Measurements from ENCODE around the gene PTRHD1.

PTRHD1 gene

GRCh38 chr2:24792874-24793760, at the start of gene PTRHD1, which contains the start of gene CENPO:
PTRHD1 (minus strand) TSS chr2:24793391; CDS start chr2:24793377, 14 bp downstream.
CENPO (plus strand) TSS chr2:24793425; CDS start chr2:24793920, 495 bp downstream.
- DNase-seq (ENCODE audit: low read depth, low spot score) = peak; percentile 99

GRCh38 chr2:24842081-24843050, 49.2 kb upstream of the PTRHD1 start:
- DNase-seq (ENCODE audit: low read depth, low spot score) = no peak

GRCh38 chr2:24840962-24841945, 48.1 kb upstream of the PTRHD1 start:
- DNase-seq (ENCODE audit: low read depth, low spot score) = no peak

- no peak for DNase-seq (ENCODE audit: low read depth, low spot score)
Observed at GRCh38 chr2:24840164-24840869, 47.1 kb upstream of the PTRHD1 start.

- no peak for DNase-seq (ENCODE audit: low read depth, low spot score)
Observed at GRCh38 chr2:24839729-24840128, 46.5 kb upstream of the PTRHD1 start.

- DNase-seq (ENCODE audit: low read depth, low spot score) = no peak
Observed at GRCh38 chr2:24838541-24838940, 45.4 kb upstream of the PTRHD1 start.

GRCh38 chr2:24837996-24838513, 44.9 kb upstream of the PTRHD1 start:
- no peak for DNase-seq (ENCODE audit: low read depth, low spot score)

GRCh38 chr2:24836706-24837105, 43.5 kb upstream of the PTRHD1 start:
- DNase-seq (ENCODE audit: low read depth, low spot score) = no peak

- DNase-seq (ENCODE audit: low read depth, low spot score) = no peak
Observed at GRCh38 chr2:24836206-24836605, 43.0 kb upstream of the PTRHD1 start.

GRCh38 chr2:24835411-24835810, 42.2 kb upstream of the PTRHD1 start:
- peak; percentile 38 for DNase-seq (ENCODE audit: low read depth, low spot score)

- no peak for DNase-seq (ENCODE audit: low read depth, low spot score)
Observed at GRCh38 chr2:24834733-24835395, 41.7 kb upstream of the PTRHD1 start.

- no peak for DNase-seq (ENCODE audit: low read depth, low spot score)
Observed at GRCh38 chr2:24833821-24834732, 40.9 kb upstream of the PTRHD1 start.

GRCh38 chr2:24832931-24833701, 39.9 kb upstream of the PTRHD1 start:
- DNase-seq (ENCODE audit: low read depth, low spot score) = peak; percentile 15

- DNase-seq (ENCODE audit: low read depth, low spot score) = no peak
Observed at GRCh38 chr2:24832521-24832920, 39.3 kb upstream of the PTRHD1 start.

GRCh38 chr2:24832073-24832461, 38.9 kb upstream of the PTRHD1 start:
- DNase-seq (ENCODE audit: low read depth, low spot score) = peak; percentile 62

- no peak for DNase-seq (ENCODE audit: low read depth, low spot score)
Observed at GRCh38 chr2:24831221-24832072, 38.3 kb upstream of the PTRHD1 start.

GRCh38 chr2:24830786-24831185, 37.6 kb upstream of the PTRHD1 start:
- DNase-seq (ENCODE audit: low read depth, low spot score) = no peak

Measured in astrocyte of the hippocampus (primary cell).